ENCODE data around the gene NRXN3. TPM values are rescaled to one million over a fixed set of nuclear protein-coding genes. Genes with fewer than 3 reads are reported as not detected.

Gene NRXN3
- total RNA-seq, 1 experiment from 2014 or later, result not detected

GRCh38 chr14:79658769-79659168 lies 1488.6 kb downstream of the NRXN3 start:
- no peak overlapping the region for H3K4me3 ChIP-seq (ENCODE audit: low read depth in 2 of 2, low read length in 2 of 2)
- DNase-seq (ENCODE audit: low read depth, low spot score), result no peak
- no peak for ATAC-seq
- CTCF ChIA-PET, result no interaction called here
- POLR2A ChIA-PET, result no interaction called here
- no peaks in the 10 kb centered on the region for H3K36me3 ChIP-seq (ENCODE audit: control insufficient read depth, insufficient read depth, low read length)
- no peaks in the 10 kb centered on the region for H3K9me3 ChIP-seq (ENCODE audit: control insufficient read depth, insufficient read depth, low read depth, low read length)
- intact Hi-C loops (cut with micrococcal nuclease; ENCODE audit: unreplicated experiment), result no loop called here
- no peaks in the 10 kb centered on the region for H3K4me1 ChIP-seq (ENCODE audit: control insufficient read depth, insufficient read depth, low read length)
- no peaks in the 10 kb centered on the region for H3K27me3 ChIP-seq (ENCODE audit: control insufficient read depth, insufficient read depth, low read length)
- TF ChIP-seq REST (IDR thresholded peaks at IDR 0.05; ENCODE audit: insufficient read depth in 1 of 2, low read depth in 2 of 2, low read length in 1 of 2) (no peak), CTCF (IDR thresholded peaks at IDR 0.05) (no peak), TCF7L2 (IDR thresholded peaks at IDR 0.05; ENCODE audit: low read depth, low read length) (no peak), POLR2AphosphoS5 (IDR thresholded peaks at IDR 0.05; ENCODE audit: low read depth, low read length) (no peak), SIN3A (IDR thresholded peaks at IDR 0.05; ENCODE audit: borderline replicate concordance, insufficient read depth, low read depth, low read length) (no peak)
- no TSS peak for BruUV-seq (replicated peaks)
- in situ Hi-C loops (cut with HindIII; ENCODE audit: low pct_unique_long_range_greater_than_20kb, low sequenced_read_pairs), result no loop called here
- H3K27ac ChIP-seq (ENCODE audit: low read length), result no peak overlapping the region

GRCh38 chr14:79660053-79660939 lies 1490.1 kb downstream of the NRXN3 start:
- no peak overlapping the region for H3K4me3 ChIP-seq (ENCODE audit: low read depth in 2 of 2, low read length in 2 of 2)
- no peak for TF ChIP-seq TCF7L2 (IDR thresholded peaks at IDR 0.05; ENCODE audit: low read depth, low read length)
- no peak for TF ChIP-seq CTCF (IDR thresholded peaks at IDR 0.05)
- no peak for TF ChIP-seq SIN3A (IDR thresholded peaks at IDR 0.05; ENCODE audit: borderline replicate concordance, insufficient read depth, low read depth, low read length)
- TF ChIP-seq REST (IDR thresholded peaks at IDR 0.05; ENCODE audit: insufficient read depth in 1 of 2, low read depth in 2 of 2, low read length in 1 of 2), result no peak
- TF ChIP-seq POLR2AphosphoS5 (IDR thresholded peaks at IDR 0.05; ENCODE audit: low read depth, low read length), result no peak
- no peaks in the 10 kb centered on the region for H3K36me3 ChIP-seq (ENCODE audit: control insufficient read depth, insufficient read depth, low read length)
- intact Hi-C loops (cut with micrococcal nuclease; ENCODE audit: unreplicated experiment), result no loop called here
- no peak overlapping the region for H3K27ac ChIP-seq (ENCODE audit: low read length)
- CTCF ChIA-PET, result no interaction called here
- POLR2A ChIA-PET, result no interaction called here
- H3K27me3 ChIP-seq (ENCODE audit: control insufficient read depth, insufficient read depth, low read length), result no peaks in the 10 kb centered on the region
- no peaks in the 10 kb centered on the region for H3K4me1 ChIP-seq (ENCODE audit: control insufficient read depth, insufficient read depth, low read length)
- BruUV-seq (replicated peaks), result no TSS peak
- ATAC-seq (no peak), DNase-seq (ENCODE audit: low read depth, low spot score) (no peak)
- no peaks in the 10 kb centered on the region for H3K9me3 ChIP-seq (ENCODE audit: control insufficient read depth, insufficient read depth, low read depth, low read length)
- in situ Hi-C loops (cut with HindIII; ENCODE audit: low pct_unique_long_range_greater_than_20kb, low sequenced_read_pairs), result no loop called here

All from Panc1 (cell line).